Measurements from ENCODE around the gene GMDS.

Gene GMDS

DNA sequence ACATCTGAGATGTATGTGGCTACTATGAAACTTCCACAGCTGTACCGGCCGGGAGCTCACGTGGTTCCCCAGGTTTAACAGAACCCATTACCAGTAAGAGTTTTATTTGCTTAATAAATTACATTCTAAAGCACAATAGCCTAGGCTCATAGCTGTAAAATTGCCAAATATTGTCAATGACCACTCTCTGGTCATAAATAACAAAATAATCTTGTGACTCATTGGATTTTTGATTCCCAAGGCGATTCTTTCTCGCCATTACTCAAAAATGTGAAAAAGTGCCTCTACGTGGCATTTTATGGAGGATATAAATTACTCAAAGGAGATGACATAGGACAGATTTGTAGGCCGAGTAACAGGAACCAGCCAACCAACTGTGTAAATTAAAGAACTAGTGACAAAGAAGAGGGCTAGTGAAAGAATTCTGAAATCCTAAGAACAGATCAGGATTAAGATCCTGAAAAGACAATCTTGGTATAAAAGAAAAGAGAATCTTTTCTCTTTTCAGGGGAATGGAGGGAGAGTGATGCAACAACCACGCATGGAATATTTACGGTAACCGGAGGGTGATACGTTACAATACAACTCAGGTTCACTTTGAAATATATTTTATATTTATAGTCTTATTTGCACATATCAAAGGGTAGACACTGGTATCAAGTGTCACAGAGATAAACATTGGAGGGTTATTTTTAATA, 436.0 kb downstream of the GMDS start:
- no peaks in the 10 kb centered on the region for H3K36me3 ChIP-seq (ENCODE audit: control insufficient read depth in 4 of 4, insufficient read depth in 4 of 4, low read length in 3 of 4)
- no peak overlapping the region for H3K4me3 ChIP-seq (ENCODE audit: control insufficient read depth in 1 of 7, extremely low read depth in 1 of 7, insufficient read depth in 4 of 7, low read depth in 2 of 7, low read length in 6 of 7)
- CTCF ChIA-PET: interaction anchor here (2.1 kb wide), 1 partner anchor 13 kb away, joined by 4 read pairs; no protein-coding TSS in a partner anchor
- no peak for DNase-seq
- no peak overlapping the region for H3K27ac ChIP-seq (ENCODE audit: insufficient read depth in 1 of 2, low read depth in 1 of 2, low read length in 2 of 2, poor library complexity in 1 of 2, severe bottlenecking in 2 of 2)
- H3K4me1 ChIP-seq (ENCODE audit: control extremely low read depth in 1 of 4, control insufficient read depth in 4 of 4, insufficient read depth in 4 of 4, low read length in 3 of 4): no peaks in the 10 kb centered on the region
- no peaks in the 10 kb centered on the region for H3K9me3 ChIP-seq (ENCODE audit: control extremely low read depth in 1 of 5, control insufficient read depth in 4 of 5, insufficient read depth in 2 of 5, low read depth in 1 of 5, low read length in 4 of 5)
- 86% methylated on average over 5 of the region's 11 CpGs for WGBS (ENCODE audit: insufficient coverage)
- no peaks in the 10 kb centered on the region for H3K27me3 ChIP-seq (replicated peaks in 2 of 5; ENCODE audit: control insufficient read depth in 4 of 5, insufficient read depth in 5 of 5, low read length in 4 of 5)
- POLR2A ChIA-PET: interaction anchor here (0.8 to 1.0 kb wide), 2 partner anchors 12 to 19 kb away, joined by 3 read pairs; no protein-coding TSS in a partner anchor

DNA sequence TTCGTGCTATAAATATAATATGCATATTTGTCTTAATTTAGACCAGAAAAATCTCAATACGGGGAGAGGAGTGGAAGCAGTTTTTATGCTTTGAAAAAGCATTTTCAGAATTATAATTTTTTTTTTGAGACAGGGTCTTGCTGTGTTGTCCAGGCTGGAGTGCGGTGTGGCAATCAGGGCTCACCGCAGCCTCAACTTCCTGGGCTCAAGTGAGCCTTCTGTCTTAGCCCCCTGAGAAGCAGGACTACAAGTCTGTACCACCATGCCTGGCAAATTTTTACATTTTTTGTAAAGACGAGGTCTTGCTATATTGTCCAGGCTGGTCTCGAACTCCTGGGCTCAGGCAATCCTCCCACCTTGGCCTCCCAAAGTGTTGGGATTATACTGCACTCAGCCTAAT, 438.5 kb downstream of the GMDS start:
- H3K36me3 ChIP-seq (ENCODE audit: control insufficient read depth in 4 of 4, insufficient read depth in 4 of 4, low read length in 3 of 4): no peaks in the 10 kb centered on the region
- POLR2A ChIA-PET: no interaction called here
- WGBS (ENCODE audit: insufficient coverage): 98% methylated on average over 4 of the region's 6 CpGs
- H3K4me1 ChIP-seq (ENCODE audit: control extremely low read depth in 1 of 4, control insufficient read depth in 4 of 4, insufficient read depth in 4 of 4, low read length in 3 of 4): no peaks in the 10 kb centered on the region
- no peaks in the 10 kb centered on the region for H3K27me3 ChIP-seq (replicated peaks in 2 of 5; ENCODE audit: control insufficient read depth in 4 of 5, insufficient read depth in 5 of 5, low read length in 4 of 5)
- CTCF ChIA-PET: no interaction called here
- DNase-seq: no peak
- no peak overlapping the region for H3K4me3 ChIP-seq (ENCODE audit: control insufficient read depth in 1 of 7, extremely low read depth in 1 of 7, insufficient read depth in 4 of 7, low read depth in 2 of 7, low read length in 6 of 7)
- H3K9me3 ChIP-seq (ENCODE audit: control extremely low read depth in 1 of 5, control insufficient read depth in 4 of 5, insufficient read depth in 2 of 5, low read depth in 1 of 5, low read length in 4 of 5): no peaks in the 10 kb centered on the region
- no peak overlapping the region for H3K27ac ChIP-seq (ENCODE audit: insufficient read depth in 1 of 2, low read depth in 1 of 2, low read length in 2 of 2, poor library complexity in 1 of 2, severe bottlenecking in 2 of 2)

DNA sequence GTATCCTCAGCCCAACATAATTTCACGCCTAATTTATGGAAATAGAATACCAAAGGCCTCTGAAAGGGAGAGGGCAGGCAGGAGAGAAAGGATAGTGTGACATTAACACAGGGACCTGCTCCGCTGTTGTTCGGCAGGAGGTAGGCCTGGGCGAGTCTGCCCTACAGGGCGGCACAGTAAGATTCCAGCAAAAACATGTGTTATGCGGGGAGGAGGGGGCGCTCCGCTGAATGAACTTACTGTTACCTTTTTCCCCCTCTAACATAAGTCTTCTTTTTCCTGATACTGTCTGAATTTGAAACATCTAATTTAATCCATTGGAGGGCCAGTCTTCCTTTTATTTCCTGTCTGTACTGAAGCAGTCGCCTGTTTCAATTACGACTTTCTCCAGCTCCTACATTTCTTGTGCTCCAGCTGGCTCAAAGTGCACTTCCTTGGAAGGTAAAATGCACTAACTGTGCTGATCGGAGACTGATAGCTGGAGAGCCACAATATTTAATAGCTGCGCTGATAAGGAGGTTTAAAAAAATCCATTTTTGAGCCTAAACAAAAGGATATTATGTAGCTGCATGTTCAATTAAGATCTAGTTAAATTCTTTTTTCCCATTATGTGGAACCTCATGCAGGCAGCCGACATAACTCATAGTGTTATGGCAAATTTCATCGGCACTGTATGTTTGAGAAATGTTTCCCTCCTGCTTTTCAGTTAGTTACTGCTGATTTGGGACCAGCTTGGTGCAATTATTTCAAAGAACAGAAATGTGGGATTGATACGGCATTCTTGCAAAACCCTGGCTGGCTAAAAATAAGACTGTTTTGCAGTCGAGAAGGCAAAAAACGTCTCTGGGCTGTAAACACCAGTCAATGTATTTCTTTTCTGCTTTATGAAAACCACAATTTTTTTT, 442.7 kb downstream of the GMDS start:
- Histone ChIP-seq H3K27me3 (replicated peaks in 2 of 5; ENCODE audit: control insufficient read depth in 4 of 5, insufficient read depth in 5 of 5, low read length in 4 of 5) (no peaks in the 10 kb centered on the region), H3K36me3 (ENCODE audit: control insufficient read depth in 4 of 4, insufficient read depth in 4 of 4, low read length in 3 of 4) (no peaks in the 10 kb centered on the region), H3K4me3 (ENCODE audit: control insufficient read depth in 1 of 7, extremely low read depth in 1 of 7, insufficient read depth in 4 of 7, low read depth in 2 of 7, low read length in 6 of 7) (no peak overlapping the region), H3K4me1 (ENCODE audit: control extremely low read depth in 1 of 4, control insufficient read depth in 4 of 4, insufficient read depth in 4 of 4, low read length in 3 of 4) (no peaks in the 10 kb centered on the region), H3K27ac (ENCODE audit: insufficient read depth in 1 of 2, low read depth in 1 of 2, low read length in 2 of 2, poor library complexity in 1 of 2, severe bottlenecking in 2 of 2) (no peak overlapping the region), H3K9me3 (ENCODE audit: control extremely low read depth in 1 of 5, control insufficient read depth in 4 of 5, insufficient read depth in 2 of 5, low read depth in 1 of 5, low read length in 4 of 5) (no peaks in the 10 kb centered on the region)
- WGBS (ENCODE audit: insufficient coverage): 98% methylated on average over 13 of the region's 17 CpGs
- CTCF ChIA-PET: no interaction called here
- DNase-seq: no peak
- POLR2A ChIA-PET: no interaction called here

DNA sequence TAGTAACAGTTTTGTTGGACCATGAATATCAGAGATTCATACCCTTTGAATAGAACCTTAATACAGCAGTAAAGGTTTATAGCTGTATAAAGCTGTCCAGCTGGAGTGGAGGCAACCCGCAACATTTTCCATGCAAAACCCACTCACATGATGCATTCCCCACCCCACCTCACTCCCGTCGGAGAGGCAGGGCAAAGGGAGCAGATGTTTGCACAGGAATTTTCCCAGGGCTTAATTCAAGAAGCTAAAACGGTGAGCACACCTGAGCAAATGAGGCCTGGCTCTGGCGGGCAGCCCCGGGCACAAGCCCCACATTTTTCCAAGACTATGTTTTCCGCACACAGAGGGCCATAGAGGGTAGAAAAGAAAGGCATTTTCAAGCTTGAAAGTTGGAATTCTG, 444.0 kb downstream of the GMDS start:
- no peak overlapping the region for H3K27ac ChIP-seq (ENCODE audit: insufficient read depth in 1 of 2, low read depth in 1 of 2, low read length in 2 of 2, poor library complexity in 1 of 2, severe bottlenecking in 2 of 2)
- H3K36me3 ChIP-seq (ENCODE audit: control insufficient read depth in 4 of 4, insufficient read depth in 4 of 4, low read length in 3 of 4): no peaks in the 10 kb centered on the region
- no peak overlapping the region for H3K4me3 ChIP-seq (ENCODE audit: control insufficient read depth in 1 of 7, extremely low read depth in 1 of 7, insufficient read depth in 4 of 7, low read depth in 2 of 7, low read length in 6 of 7)
- H3K4me1 ChIP-seq (ENCODE audit: control extremely low read depth in 1 of 4, control insufficient read depth in 4 of 4, insufficient read depth in 4 of 4, low read length in 3 of 4): no peaks in the 10 kb centered on the region
- POLR2A ChIA-PET: no interaction called here
- CTCF ChIA-PET: no interaction called here
- no peak for DNase-seq
- no peaks in the 10 kb centered on the region for H3K9me3 ChIP-seq (ENCODE audit: control extremely low read depth in 1 of 5, control insufficient read depth in 4 of 5, insufficient read depth in 2 of 5, low read depth in 1 of 5, low read length in 4 of 5)
- WGBS (ENCODE audit: insufficient coverage): 100% methylated on average over 7 of the region's 7 CpGs
- no peaks in the 10 kb centered on the region for H3K27me3 ChIP-seq (replicated peaks in 2 of 5; ENCODE audit: control insufficient read depth in 4 of 5, insufficient read depth in 5 of 5, low read length in 4 of 5)

DNA sequence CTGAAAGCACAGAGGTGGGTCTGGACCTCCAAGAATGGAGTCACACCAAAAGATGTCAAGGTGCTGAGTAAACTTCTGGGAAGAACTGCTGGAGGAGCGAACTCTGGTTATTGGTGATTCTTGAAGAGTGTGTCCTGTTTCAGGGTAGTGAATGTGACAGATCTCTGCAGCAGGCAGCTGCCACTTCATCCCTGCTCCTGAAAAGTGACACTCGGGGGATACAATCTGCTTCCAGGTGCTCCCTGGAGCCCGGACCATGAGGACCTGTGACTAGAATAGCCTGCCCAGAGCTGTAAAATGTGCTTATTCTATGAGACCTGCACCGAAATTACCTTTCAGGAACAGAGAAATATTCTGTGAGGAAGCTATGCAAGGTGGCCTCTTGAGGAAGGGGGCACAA, 444.6 kb downstream of the GMDS start:
- DNase-seq: no peak
- H3K27ac ChIP-seq (ENCODE audit: insufficient read depth in 1 of 2, low read depth in 1 of 2, low read length in 2 of 2, poor library complexity in 1 of 2, severe bottlenecking in 2 of 2): no peak overlapping the region
- no peaks in the 10 kb centered on the region for H3K27me3 ChIP-seq (replicated peaks in 2 of 5; ENCODE audit: control insufficient read depth in 4 of 5, insufficient read depth in 5 of 5, low read length in 4 of 5)
- ChIA-PET CTCF (no interaction called here), POLR2A (no interaction called here)
- no peak overlapping the region for H3K4me3 ChIP-seq (ENCODE audit: control insufficient read depth in 1 of 7, extremely low read depth in 1 of 7, insufficient read depth in 4 of 7, low read depth in 2 of 7, low read length in 6 of 7)
- H3K36me3 ChIP-seq (ENCODE audit: control insufficient read depth in 4 of 4, insufficient read depth in 4 of 4, low read length in 3 of 4): no peaks in the 10 kb centered on the region
- H3K4me1 ChIP-seq (ENCODE audit: control extremely low read depth in 1 of 4, control insufficient read depth in 4 of 4, insufficient read depth in 4 of 4, low read length in 3 of 4): no peaks in the 10 kb centered on the region
- H3K9me3 ChIP-seq (ENCODE audit: control extremely low read depth in 1 of 5, control insufficient read depth in 4 of 5, insufficient read depth in 2 of 5, low read depth in 1 of 5, low read length in 4 of 5): no peaks in the 10 kb centered on the region
- 95% methylated on average over 4 of the region's 4 CpGs for WGBS (ENCODE audit: insufficient coverage)

DNA sequence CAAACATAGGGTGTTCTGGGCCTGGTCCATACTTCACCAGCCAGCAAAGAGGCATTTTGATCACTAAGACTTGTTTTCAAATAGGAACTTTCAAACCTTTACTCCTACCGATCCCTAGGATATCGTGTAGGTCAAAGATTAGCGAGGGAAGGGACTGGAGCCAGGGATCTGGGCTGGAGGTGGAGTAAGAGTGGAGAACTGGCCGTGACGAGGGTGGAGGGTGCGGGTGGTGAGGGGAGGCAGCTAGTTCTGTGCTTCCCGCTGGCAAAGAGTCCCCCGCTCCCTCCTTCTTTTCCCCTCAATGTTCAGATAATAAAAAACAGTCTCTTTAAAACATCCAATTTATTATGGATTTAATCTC, 446.5 kb downstream of the GMDS start:
- Histone ChIP-seq H3K36me3 (ENCODE audit: control insufficient read depth in 4 of 4, insufficient read depth in 4 of 4, low read length in 3 of 4) (no peaks in the 10 kb centered on the region), H3K4me1 (ENCODE audit: control extremely low read depth in 1 of 4, control insufficient read depth in 4 of 4, insufficient read depth in 4 of 4, low read length in 3 of 4) (no peaks in the 10 kb centered on the region), H3K9me3 (ENCODE audit: control extremely low read depth in 1 of 5, control insufficient read depth in 4 of 5, insufficient read depth in 2 of 5, low read depth in 1 of 5, low read length in 4 of 5) (no peaks in the 10 kb centered on the region), H3K27ac (ENCODE audit: insufficient read depth in 1 of 2, low read depth in 1 of 2, low read length in 2 of 2, poor library complexity in 1 of 2, severe bottlenecking in 2 of 2) (no peak overlapping the region), H3K27me3 (replicated peaks in 2 of 5; ENCODE audit: control insufficient read depth in 4 of 5, insufficient read depth in 5 of 5, low read length in 4 of 5) (no peaks in the 10 kb centered on the region), H3K4me3 (ENCODE audit: control insufficient read depth in 1 of 7, extremely low read depth in 1 of 7, insufficient read depth in 4 of 7, low read depth in 2 of 7, low read length in 6 of 7) (no peak overlapping the region)
- DNase-seq: no peak
- WGBS (ENCODE audit: insufficient coverage): no CpG with 5 or more reads among the region's 8 CpGs
- ChIA-PET CTCF (no interaction called here), POLR2A (no interaction called here)

DNA sequence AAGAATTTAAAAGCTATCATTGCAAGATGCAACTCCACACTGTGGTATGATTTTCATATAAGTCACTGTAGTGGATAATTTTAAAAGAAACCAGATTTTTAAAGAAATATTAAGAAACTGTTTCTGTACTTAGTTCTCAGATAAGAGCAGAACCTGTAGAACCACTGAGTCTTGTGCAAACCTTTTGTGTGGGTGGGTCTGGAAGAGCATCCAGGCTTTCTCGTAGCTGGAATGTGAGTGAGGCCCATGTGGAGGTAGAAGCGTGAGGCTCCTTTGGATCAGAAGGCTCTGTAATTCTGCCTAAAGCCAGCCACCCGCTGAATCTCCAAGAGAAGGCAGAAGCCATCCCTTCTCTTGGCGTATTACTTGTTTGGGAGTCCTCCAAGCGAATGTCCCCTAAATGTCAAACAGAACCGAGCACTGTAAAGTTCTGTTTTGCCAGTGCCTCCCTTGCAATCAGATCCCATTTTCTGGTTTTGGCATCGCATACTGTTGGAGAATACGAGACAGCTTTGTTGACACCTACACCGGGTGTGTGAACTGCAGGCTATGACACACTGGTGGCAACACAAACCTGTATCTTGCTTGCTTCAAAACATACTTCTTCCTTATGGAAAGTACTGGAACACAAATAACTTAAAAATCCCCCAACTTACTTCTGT, 447.0 kb downstream of the GMDS start:
- WGBS (ENCODE audit: insufficient coverage): 97% methylated on average over 9 of the region's 9 CpGs
- no peak overlapping the region for H3K27ac ChIP-seq (ENCODE audit: insufficient read depth in 1 of 2, low read depth in 1 of 2, low read length in 2 of 2, poor library complexity in 1 of 2, severe bottlenecking in 2 of 2)

More for the DNA sequence above, 447.0 kb downstream of the GMDS start:
- Histone ChIP-seq H3K36me3 (ENCODE audit: control insufficient read depth in 4 of 4, insufficient read depth in 4 of 4, low read length in 3 of 4) (no peaks in the 10 kb centered on the region), H3K27me3 (replicated peaks in 2 of 5; ENCODE audit: control insufficient read depth in 4 of 5, insufficient read depth in 5 of 5, low read length in 4 of 5) (no peaks in the 10 kb centered on the region), H3K9me3 (ENCODE audit: control extremely low read depth in 1 of 5, control insufficient read depth in 4 of 5, insufficient read depth in 2 of 5, low read depth in 1 of 5, low read length in 4 of 5) (no peaks in the 10 kb centered on the region), H3K4me3 (ENCODE audit: control insufficient read depth in 1 of 7, extremely low read depth in 1 of 7, insufficient read depth in 4 of 7, low read depth in 2 of 7, low read length in 6 of 7) (no peak overlapping the region), H3K4me1 (ENCODE audit: control extremely low read depth in 1 of 4, control insufficient read depth in 4 of 4, insufficient read depth in 4 of 4, low read length in 3 of 4) (no peaks in the 10 kb centered on the region)
- CTCF ChIA-PET: no interaction called here
- DNase-seq: no peak
- POLR2A ChIA-PET: no interaction called here

All from common myeloid progenitor, CD34-positive (primary cell).